AG08395 (cell line): ENCODE data around the gene ITPR2.
"Not testable (repeated sequence)": the region's sequence is repeated elsewhere in the genome, so short reads cannot be mapped to it uniquely, and the experiment has no call there.

Source experiments
- DNase-seq: peaks from one replicate; pipeline ENCODE4 v3.0.0; 2012; ENCODE audit warnings: mixed read lengths, low spot score

Gene ITPR2

GRCh38 chr12:26729137-26729671, 103.8 kb downstream of the ITPR2 start:
- DNase-seq = not testable (repeated sequence)

DNA sequence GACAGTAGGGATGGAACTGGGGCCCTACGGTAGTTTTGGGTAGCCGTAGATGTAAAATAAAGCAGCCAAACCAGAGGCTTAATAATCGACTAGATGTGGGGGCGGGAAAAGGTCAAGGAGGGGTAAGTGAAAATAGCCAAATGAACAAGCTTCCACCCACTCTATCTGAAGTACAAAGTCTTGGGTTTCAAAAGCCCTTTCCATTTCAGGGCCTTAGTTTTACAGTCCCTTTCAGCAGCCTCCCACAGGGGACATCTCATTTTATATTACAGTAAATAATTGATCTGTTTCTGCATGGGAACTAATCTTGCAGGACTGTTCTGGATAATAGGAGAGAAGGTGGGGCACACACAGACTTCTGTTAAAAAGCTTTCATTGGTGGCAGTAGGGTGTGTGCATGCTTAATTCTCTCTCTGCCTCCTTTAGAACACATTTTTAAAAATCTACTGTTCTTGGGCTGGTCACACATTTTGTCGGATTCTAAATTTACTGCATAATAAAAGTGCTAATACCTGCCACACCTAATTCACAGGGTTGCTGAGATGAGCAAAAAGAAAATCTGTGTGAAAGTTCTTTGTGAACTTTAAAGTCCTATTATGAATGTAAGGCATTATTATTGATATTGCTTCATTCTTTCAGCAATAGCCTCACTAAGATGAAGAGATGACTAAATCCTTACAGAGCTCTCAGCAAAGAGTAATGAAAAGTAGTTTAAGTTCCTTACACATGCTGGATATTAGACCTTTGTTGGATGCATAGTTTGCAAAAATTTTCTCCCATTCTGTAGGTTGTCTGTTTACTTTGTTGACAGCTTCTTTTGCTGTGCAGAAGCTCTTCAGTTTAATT, 104.6 kb downstream of the ITPR2 start:
- DNase-seq = no peak

GRCh38 chr12:26727482-26728204, 105.4 kb downstream of the ITPR2 start:
- DNase-seq = no peak

DNA sequence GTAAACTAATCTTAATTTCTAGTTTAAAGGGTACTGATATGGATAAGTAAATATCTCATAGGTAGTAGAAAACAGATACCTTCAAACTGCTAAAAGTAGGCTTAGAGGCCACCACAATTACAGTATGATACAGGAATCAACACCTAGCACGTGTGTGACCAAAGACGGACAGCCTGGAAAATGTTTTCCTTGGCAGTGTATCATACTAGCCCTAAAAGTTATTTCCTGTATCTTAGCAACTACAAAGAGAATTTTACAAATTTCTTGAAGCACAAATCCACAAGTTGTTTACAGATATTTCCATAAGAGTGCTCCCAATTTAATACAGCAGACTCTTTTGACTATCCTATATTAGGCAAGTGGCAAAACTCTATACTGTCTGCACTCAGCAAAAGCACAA, 106.0 kb downstream of the ITPR2 start:
- no peak for DNase-seq

DNA sequence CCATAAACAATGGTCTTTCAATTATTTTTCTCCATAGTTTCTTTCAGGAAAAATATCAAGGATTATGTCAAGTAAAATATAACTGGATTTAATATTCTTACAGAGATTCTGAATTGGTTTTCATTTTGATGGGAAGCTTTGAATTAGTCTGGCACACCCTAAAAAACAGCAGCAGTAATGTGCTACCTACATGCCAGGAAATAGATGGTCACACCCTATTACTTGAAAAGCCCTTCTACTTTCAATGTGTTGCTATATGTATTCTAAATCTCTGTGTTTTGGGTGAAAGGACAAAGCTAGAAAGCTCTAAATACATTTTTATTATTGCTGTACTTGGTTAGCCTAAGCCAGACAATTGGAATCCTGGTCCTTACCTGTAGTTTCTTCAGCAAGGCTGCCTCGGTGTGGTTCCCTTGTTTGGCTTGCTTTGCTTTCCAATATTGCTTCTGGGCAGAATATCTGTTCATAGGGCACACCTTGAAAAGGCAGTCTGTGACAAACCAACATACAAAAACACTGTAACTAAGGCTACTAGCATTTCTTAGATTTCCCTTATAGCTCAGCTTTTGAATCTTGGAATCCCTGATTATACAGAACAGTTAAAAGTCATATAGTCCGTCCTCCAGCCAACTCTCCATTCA, 107.6 kb downstream of the ITPR2 start:
- no peak for DNase-seq

DNA sequence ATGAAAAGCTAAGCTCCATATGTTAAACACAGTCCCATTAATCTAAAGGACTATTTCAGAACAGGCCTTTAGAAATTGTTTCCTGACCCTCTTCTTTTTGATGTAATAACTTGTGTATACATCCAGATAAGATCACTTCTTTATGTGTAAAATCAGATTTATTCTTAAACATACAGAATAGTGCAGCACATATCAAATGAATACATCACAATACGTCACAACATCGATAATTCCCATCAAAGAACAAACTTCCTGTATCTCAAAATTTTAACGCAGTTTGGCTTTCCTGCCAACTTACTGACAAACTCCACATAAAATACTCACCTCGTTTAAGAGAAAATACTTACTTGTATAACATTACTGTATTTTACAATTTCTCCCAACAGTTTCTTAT, 108.7 kb downstream of the ITPR2 start:
- DNase-seq = no peak

DNA sequence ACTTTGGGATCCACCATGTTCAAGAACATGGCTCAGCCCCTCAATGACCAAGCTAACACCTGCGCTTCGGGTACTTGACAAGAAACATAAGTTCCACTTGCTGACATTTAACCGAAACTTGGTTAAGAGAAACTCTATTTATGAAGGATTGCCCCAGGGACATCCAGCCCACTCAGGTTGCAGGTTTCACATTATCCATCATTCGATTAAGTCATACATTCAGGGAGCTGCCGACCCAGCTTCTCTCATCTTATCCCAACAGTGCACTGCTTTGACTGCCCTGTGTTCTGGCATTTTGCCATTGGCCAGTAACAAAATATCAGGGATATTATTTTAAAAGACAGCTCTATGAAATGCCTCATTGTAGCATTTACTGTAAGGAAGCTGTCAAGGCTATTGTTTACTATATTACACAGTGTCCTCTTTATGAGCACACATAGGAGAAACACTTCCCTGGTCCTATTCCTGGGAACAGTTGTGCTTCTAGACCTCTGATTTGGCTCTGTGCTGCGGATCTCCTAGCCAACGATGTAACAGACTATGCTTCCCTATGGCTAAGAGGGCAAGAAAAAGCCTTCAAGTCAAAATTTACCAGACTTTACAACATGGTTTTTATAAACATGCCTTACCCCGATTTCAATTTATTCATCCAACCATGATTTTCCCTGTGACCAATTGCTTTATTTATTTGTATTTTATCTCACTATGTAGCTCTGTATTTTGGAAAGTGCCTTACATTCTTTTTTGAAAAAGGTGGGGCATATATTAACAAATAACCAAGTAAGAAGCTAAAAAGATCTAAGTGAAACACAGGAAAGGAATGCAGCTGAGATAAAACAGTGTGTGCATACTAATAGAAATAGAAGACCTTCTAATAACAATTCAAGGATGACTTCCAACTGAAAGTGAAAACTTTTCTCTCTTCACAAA, 109.3 kb downstream of the ITPR2 start:
- DNase-seq = peak; percentile 24

DNA sequence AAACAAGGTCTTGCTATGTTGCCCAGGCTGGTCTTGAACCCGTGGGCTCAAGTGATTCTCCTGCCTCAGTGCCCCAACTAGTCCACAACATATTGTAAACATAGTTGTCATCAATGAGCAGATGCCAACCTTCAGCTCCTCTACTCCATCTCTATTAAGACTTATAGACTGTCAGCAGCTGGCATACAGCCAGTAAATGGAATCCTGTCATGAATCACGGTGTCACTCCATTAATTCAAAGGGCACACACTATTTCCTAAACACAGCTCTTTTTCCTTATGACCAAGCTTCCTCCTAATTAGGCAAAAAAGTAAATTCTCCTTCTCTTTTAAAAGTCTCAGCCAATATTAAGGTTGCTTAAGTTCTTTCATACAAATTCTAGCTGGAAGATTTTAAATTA, 111.2 kb downstream of the ITPR2 start:
- DNase-seq = no peak

GRCh38 chr12:26719852-26720251, 113.1 kb downstream of the ITPR2 start:
- no peak for DNase-seq

- no peak for DNase-seq
Measured at GRCh38 chr12:26717757-26718156, 115.2 kb downstream of the ITPR2 start.

DNA sequence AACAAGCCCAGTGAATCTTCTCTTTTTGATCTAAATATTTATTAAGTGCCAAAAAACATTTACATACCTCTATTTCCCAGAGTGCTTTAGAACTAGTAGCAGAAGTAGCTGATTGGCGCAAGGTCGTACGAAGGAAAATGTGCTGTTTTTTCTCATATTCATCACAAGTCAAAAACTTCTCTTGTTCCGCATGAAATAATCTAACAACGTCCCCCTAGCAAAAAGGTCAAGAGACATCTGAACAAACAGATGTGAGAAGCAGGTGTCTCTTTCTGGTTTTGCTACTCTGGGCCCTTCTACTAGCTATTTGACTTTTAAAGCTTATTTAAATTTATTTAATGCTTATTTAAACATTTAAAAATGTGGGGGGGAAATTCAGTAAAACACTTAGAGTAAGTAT, 117.8 kb downstream of the ITPR2 start:
- no peak for DNase-seq

GRCh38 chr12:26713885-26714383, 119.1 kb downstream of the ITPR2 start:
- DNase-seq = no peak

DNA sequence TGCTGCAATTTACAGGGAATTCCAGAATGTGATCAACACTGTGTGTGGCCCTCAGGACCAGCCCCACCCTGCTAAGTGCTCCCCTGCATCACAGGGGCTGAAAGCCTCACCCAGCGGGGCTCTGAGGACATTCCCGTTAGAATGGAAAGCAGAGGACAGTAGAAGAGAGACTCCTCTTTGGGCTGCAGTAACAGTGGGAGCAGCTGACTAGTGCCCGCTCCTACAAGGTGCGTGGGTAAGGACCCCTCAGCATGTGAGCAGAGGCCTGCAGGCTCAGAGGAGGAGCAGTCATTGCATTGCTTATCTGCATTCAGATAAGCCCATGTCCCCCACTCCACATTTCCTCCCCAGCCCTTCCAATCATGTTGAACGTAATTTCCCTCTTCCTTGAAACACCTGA, 120.1 kb downstream of the ITPR2 start:
- DNase-seq = no peak

- DNase-seq = no peak
Measured at GRCh38 chr12:26711569-26711968, 121.4 kb downstream of the ITPR2 start.

- no peak for DNase-seq
Measured at GRCh38 chr12:26711072-26711471, 121.9 kb downstream of the ITPR2 start.

DNA sequence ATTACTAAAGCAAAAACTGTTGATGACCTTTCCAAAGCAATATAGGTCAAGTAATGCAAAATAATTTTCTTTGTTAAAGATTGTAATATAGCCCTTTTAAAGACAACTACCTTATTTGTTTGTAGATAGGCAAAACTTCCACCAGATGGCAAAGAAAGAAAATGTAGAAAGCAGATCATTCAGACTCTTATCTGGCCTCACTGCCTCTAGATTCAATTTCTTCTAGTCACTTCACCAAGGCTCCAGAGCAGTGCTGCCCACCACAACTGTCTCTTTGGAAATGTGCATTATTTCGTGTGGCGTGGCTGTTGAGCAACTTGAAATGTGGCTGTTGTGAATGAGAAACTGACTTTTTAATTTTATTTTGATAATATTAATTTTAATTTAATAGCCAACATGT, 127.1 kb downstream of the ITPR2 start:
- no peak for DNase-seq

DNA sequence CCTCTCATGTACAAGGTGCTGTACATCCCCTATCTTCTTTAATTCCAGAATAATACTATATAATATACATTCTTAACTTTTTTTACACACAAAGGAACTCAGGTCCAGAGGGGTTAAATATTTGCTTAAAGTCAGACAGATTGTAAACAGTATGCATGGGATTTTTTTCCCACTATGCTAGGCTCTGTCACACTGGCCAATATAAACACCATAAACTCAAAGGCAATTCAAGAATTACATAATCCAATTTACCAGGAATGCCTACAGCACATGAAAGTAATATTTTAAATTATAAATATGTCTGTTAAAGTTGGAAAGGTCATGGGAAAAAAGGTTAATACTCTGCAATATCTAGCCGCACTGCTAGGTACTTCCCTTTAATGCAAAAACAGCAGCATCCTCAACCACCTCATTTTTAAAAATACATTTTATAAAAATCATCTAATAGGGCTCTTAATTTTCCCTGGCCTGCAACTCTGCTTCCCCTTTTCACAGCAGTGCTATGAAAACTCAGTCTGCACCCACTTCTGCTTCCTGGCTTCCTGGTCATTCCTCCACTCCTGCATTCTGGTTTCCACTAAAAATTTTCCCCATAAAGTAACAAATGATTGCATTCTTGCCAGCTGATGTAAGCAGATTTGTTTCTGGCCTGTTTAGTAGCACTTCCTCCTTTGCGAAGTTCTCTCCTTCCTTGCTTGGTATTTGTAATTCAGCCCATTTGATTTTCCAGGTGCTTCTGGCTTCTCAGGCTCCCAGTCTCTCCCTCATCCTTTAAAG, 128.1 kb downstream of the ITPR2 start:
- peak; percentile 21 for DNase-seq

DNA sequence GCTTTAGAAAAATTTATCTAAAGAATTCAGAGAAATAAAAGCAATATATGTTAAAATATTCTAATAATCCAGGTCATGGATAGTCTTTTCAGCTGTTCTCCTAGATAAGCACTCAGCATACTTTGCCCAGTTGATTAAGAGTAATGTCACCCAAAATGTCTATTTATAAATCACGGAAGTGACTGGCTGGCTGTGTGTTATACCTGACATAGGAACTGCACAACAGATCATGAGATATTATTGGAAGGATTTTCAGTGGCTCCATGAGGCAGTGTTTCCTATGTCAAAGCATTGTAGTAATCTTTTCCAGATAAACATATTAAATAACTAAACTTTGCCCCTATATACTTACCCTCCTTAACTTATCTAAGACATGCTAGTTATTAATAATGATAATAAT, 128.8 kb downstream of the ITPR2 start:
- no peak for DNase-seq

- DNase-seq = no peak
Measured at GRCh38 chr12:26702741-26703140, 130.3 kb downstream of the ITPR2 start.

- DNase-seq = peak; percentile 35
Measured at GRCh38 chr12:26701604-26702215, 131.3 kb downstream of the ITPR2 start.
